HG03139 (cell line): ENCODE data around the gene SELENOW.
"Not testable (repeated sequence)": the region's sequence is repeated elsewhere in the genome, so short reads cannot be mapped to it uniquely, and the experiment has no call there.

ENCODE experiments used
- ATAC-seq: cut with Tn5 transposase; IDR thresholded peaks from one replicate; pipeline ENCODE4 v1.9.1; 2021; ENCODE audit not compliant: unreplicated experiment

SELENOW gene

GRCh38 chr19:47778049-47778953 lies at the start of gene SELENOW:
SELENOW (plus strand) TSS chr19:47778703; CDS start chr19:47778786, 83 bp downstream.
- ATAC-seq, result no peak

GRCh38 chr19:47729468-47729798 lies 49.1 kb upstream of the SELENOW start:
- ATAC-seq, result no peak

- no peak for ATAC-seq
These were observed 48.5 kb upstream of the SELENOW start for GRCh38 chr19:47729799-47730520.

GRCh38 chr19:47730521-47730889 lies 48.0 kb upstream of the SELENOW start:
- no peak for ATAC-seq

GRCh38 chr19:47730910-47731309 lies 47.6 kb upstream of the SELENOW start:
- ATAC-seq, result no peak

- ATAC-seq, result no peak
These were observed 43.4 kb upstream of the SELENOW start for GRCh38 chr19:47735131-47735530.

GRCh38 chr19:47740866-47741519 lies 37.5 kb upstream of the SELENOW start:
- no peak for ATAC-seq

GRCh38 chr19:47741544-47742140 lies 36.9 kb upstream of the SELENOW start:
- ATAC-seq, result no peak

- no peak for ATAC-seq
These were observed 35.9 kb upstream of the SELENOW start for GRCh38 chr19:47742634-47743033.

GRCh38 chr19:47745010-47745901 lies 33.2 kb upstream of the SELENOW start, which contains the start of gene NOP53:
NOP53 (plus strand) TSS chr19:47745546; CDS start chr19:47745560, 14 bp downstream.
- ATAC-seq, result peak; percentile 58

- ATAC-seq, result not testable (repeated sequence)
These were observed 32.4 kb upstream of the SELENOW start for GRCh38 chr19:47746129-47746528.

- ATAC-seq, result no peak
These were observed 29.2 kb upstream of the SELENOW start for GRCh38 chr19:47749326-47749725.

- no peak for ATAC-seq
These were observed 27.8 kb upstream of the SELENOW start for GRCh38 chr19:47750752-47751151.

- no peak for ATAC-seq
These were observed 25.9 kb upstream of the SELENOW start for GRCh38 chr19:47752440-47753211.

- no peak for ATAC-seq
These were observed 24.1 kb upstream of the SELENOW start for GRCh38 chr19:47754206-47755064.

GRCh38 chr19:47755065-47755761 lies 23.3 kb upstream of the SELENOW start:
- no peak for ATAC-seq

GRCh38 chr19:47755762-47756626 lies 22.5 kb upstream of the SELENOW start:
- ATAC-seq, result no peak
